Hepatic stellate cell (primary cell): ENCODE data around the gene CAMK2D.

ENCODE experiments used
- DNase-seq: peaks from one replicate; pipeline ENCODE4 v3.0.0; 2011; ENCODE audit warnings: low spot score

CAMK2D gene

DNA sequence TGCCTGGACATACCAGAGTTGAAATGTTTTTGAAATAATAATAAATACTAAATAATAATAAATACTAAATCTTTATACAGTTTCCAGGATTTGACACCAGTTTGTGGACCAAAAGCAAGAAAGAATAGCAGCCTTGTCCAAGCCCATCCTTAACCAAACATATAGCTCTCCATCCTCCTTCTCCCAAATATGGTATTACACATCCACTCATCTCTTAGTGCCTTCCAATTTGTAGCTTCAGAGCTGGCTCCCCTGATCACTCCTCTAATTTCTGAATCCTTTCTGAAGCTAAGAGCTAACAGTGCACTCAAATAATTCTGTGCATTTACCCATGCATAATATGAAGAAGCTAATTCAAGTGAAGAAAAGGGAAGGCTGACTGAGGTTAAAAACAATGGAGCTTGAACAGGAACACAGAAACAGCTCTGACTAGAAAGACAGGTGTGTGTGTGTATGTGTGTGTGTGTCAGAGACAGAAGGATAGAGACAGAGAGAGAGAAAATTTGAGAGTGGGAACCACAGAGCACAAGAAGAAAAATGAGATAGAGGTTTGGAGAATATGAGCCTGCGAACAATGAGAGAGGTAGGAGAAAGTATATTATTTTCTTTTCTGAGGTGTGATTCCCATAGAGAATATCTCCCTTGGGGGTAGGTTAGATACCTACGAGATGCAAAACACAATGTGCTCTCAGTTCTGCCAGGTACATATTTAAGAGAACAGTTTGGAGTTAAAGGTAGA, 123.5 kb downstream of the CAMK2D start:
- DNase-seq = no peak

DNA sequence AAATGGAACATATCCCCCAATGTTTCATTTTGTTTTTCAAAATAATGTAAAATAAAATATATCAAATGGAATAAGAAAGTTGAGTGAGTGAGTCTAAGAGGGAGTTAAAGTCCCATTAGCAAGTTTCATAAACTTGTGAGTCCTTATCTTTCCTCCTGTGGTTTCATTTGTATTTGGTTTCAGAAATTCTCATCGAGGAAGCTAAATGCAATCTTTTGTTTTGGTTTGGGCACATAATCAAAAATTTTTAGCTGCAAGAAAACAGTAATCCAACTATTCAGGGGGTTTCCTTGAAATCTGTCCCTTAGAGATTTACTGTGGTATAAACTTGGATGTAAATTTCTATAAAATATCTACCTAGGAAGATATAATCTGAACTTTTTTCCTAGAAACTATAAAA, 124.2 kb downstream of the CAMK2D start:
- DNase-seq = no peak

DNA sequence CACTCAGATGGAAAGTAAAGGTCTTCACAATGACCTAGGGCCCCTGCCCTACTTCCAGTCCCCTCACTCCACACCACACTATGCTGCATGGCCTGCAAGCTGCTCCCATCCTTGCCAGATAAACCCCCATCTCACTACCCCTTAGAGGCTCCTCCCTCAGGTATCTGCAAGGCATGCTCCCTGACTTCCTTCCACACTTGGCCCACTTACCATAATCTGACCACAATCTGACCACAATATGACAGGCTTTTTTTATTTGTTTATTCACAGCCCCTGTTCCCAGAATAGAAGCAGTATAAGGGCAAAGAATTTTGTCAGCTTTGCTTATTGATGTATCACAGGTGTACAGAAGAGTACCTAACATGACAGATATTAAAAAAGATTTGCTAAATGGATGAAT, 124.7 kb downstream of the CAMK2D start:
- peak; percentile 5 for DNase-seq

DNA sequence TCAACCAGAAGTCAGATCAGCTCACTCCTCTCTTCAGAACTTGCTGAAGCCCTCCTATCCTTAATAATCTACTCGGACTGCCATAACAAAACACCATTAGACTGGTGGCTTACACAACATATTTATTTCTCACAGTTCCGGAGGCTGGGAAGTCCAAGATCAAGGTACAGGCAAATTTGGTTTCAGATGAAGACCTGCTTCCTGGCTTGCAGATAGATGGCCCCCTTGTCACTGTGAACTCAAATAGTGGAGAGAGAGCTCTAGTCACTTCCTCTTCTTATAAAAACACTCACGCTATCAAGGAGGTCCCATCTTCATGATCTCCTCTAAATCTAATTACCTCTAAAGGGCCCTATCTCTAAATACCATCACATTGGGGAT, 125.1 kb downstream of the CAMK2D start:
- no peak for DNase-seq

DNA sequence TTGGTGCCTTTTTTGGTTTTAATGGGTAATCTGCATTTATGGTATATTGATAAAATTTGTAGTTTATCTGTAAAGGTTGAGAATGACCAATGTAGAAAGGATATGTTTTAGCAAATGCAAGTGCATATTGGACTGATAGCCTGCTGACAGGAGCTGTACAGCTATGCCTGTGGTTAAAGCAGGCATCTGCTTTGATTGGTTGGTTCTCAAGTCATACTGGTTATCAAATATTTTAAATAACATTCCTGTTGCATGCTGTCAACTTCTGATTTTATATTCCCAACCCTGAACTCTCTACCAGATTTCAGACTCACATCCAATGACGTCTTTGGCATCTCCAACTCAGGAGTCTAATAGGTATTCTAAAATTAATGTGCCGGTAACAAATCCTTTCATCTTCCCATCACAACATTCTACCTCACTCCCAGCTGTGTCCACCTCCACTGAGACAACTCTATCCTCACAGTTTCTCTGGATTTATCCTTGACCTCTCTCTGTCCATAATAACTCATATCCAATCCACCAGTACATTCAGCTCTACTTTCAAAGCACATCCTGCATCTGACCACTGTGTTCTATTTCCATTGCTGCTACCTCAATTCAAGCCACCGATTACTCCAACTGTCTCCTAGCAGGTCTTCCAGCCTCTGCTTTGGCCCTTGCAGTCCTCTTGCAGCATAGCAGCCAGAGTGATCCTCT, 125.7 kb downstream of the CAMK2D start:
- DNase-seq = peak; percentile 53

DNA sequence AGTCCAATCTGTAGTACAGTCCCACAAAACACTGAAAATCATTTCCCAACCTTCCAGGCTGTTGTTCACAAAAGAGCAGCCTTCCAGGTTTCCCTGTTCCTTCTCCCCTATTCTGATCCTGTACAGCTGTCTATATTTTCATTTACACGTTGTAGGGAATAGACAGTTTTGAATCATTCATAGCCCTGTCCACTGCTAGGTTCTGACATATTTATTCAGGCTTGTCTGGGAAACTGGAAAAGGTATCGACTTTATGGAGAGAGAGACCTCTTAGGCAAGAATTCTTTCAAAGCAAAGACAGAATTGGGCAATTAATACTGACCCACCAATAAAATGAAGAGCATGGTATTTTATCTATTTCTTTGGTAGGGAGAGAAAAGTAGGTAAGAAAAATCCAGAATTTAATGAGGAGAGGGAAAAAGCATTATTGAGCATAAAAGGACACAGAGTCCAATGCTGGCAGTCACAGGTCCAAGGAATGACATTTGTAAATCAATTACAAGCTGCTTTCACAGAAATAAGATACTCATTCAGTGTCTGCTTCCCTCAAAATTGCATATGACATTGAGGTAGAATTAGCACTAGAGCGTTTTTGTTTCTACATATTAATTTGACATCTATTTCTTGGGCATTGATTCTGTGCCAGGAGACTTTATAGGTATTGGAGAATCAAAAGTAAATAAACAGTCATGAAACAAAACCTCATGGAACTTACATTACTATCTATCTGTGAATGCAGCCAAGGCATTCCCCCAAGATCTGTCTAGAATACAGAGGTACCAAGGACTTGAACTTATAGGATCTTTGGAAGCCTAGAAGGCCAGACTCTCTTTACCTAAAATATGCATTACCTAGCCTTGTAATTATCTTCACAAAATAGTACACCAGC, 127.2 kb downstream of the CAMK2D start:
- DNase-seq = no peak

DNA sequence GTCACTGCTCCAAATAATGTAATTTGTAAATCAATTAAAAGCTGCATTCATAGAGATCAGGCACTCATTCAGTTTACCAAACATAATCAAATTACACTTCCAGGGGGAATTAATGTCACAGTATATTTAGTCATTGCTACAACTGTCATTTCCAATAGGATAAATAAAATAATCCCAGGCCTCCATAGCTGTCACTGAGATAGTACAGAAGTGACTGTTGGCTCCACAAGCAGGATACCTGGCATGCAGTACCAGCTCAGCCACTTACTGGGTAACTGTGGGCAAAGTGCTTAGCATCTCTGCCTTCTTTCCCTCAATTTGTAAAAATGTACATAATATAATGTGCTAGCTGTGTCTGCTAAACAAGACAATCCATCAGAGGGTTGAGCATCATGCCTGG, 128.1 kb downstream of the CAMK2D start:
- no peak for DNase-seq

DNA sequence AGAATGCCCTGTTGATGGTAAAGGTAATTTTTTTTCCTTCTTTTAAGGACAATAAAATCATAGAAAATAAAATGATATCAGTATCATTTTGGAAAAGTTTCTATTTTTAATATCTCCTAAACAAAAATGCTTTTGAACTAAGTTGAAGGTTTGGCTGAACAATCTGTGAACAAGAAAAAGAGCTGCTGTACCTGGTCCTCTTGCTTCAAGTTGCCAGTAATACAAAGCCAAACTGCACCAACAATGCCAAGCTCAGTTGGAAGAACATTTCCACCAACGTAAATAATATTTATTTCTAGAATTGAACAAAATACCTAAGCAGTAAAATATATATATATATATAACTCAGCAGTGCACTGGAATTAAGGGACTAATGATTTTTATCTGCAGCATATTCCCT, 132.8 kb downstream of the CAMK2D start:
- no peak for DNase-seq

DNA sequence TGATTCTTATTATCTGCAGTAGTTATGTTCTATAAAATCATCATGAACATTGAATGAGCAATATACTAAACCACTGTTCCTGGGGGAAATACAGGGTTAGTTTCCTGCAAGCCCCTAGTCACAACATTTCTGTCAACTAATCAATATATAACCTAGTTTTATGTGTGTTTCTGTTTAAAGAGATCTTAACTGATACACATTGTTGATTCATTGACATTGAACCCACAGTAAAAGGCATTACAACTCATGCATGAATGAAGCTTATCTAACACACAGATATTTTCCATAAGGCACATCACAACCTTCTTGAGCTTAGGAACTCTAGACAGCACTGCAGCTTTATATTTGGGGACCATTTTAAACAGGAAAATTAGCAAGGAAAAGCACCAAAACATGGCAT, 134.2 kb downstream of the CAMK2D start:
- no peak for DNase-seq

DNA sequence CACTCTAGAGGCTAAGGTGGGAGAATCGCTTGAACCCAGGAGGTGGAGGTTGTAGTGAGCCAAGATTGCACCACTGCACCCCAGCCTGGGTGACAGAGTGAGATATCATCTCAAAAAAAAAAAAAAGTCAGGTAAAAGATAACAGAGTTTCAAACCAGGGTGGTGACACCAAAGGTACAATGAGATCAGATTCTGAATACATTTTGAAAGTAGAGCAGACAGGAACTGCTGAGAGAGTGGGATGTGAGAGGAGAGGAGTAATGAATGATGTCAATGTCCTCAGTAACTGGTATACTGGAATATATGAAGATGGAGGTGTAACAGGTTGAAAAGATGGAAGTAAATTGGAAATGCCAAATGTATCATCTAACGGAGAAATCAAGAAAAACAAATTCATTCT, 135.6 kb downstream of the CAMK2D start:
- DNase-seq = no peak

DNA sequence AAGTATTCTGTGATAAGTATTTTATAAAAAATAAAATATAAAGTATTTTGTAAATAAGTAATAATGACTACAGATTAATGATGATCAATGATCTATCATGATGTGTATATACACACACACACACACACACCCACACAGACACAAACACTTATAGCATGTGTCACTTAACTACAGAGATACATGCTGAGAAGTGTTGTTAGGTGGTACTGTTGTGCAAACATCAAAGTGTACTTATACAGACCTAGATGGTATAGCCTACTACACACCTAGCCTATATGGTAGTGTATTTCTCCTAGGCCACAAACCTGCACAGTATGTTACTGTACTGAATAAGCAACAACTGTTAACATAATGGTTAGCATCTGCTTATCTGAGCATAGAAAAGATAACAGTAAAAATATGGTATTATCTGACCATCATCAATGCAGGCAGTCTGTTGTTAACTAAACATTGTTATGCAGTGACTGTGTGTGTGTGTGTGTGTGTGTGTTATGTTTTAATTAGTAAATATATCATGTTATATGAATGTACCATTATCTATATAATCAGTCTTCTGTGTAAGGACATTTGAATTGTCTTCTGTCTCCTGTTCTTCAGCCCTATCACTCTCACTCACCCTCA, 138.2 kb downstream of the CAMK2D start:
- DNase-seq = no peak

DNA sequence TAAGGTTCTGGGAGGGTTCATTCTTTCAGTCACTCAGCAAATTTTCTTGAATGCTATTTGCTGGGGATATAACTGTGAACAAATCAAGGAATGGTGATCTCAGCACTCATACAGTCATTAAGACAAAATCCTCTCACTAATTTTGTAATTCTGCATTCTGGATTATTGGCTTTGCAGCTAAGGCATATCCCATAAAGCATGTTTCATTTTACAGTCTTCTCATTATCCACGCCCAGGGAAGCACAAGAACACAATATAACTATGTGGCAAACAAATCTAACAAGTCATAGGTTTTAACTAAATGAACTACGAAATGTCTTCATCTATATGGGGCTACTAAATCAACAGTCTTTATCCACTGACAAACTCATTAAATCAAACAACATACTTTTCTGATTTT, 139.9 kb downstream of the CAMK2D start:
- no peak for DNase-seq

DNA sequence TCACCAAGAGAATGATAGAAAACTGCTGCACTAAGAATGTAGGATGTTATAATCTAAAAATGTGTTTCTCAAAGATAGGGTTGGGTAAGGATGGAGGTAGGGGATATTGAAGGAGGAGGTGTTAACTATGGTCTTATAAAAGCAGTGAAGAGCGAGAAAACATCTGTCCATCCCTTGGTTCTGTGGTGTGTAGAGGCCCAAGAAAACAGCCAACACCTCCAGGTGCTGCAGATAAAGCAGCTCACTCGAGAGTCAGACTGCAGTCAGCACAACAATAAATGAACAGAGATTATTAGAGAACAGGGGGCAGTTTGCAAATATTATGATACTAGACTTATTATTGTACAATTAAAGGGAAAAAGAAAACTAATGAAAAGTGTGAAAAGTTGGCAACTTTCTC, 141.5 kb downstream of the CAMK2D start:
- no peak for DNase-seq

DNA sequence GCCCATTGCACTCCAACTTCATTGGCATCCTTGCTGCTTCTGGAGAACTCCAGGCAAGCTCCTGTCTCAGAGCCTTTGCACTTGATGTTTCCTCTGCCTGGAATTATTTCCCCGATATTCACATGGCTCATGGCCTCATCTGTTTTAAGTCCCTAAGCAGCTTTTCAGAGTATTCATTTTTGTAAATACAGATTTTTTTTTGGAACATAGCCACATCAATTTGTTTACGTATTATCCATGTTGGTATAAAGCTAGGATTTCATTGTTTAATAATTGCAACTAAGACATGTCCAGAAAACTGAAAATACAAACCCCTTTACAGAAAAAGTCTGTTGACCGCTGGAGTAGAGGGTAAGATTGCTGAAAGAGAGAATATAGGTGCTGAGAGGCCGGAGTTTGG, 142.0 kb downstream of the CAMK2D start:
- DNase-seq = no peak

DNA sequence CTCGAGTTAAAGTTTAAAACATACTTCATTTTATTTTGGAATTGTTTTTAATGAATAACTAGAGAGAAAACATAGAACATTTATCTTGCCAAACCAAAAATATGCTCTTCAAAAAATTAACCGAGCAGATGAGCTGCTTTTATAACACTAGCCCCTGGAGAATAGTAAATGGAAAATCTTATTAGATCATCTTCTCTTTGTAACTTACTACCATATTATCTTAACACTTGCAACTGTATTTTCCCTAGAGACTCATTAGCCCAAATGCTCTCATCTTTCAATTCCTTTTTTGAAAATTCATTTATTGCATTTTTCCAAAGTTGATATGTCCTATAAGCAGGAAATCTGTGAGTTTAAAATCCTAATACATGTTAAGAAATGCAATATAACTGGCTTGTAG, 143.3 kb downstream of the CAMK2D start:
- DNase-seq = no peak

DNA sequence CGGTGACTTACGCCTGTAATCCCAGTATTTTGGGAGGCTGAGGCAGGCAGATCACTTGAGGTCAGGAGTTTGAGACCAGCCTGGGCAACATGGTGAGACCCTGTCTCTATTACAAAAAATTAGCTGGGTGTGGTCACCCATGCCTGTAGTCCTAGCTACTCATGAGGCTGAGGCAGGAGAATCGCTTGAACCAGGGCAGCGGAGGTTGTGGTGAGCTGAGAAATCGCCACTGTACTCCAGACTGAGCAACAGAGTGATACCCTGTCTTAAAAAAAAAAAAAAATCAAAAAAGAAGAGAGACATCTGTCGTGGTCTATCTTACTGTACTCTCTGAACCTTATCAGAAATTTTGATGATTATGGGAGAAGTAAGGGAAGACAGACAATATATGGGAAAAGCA, 144.3 kb downstream of the CAMK2D start:
- no peak for DNase-seq

DNA sequence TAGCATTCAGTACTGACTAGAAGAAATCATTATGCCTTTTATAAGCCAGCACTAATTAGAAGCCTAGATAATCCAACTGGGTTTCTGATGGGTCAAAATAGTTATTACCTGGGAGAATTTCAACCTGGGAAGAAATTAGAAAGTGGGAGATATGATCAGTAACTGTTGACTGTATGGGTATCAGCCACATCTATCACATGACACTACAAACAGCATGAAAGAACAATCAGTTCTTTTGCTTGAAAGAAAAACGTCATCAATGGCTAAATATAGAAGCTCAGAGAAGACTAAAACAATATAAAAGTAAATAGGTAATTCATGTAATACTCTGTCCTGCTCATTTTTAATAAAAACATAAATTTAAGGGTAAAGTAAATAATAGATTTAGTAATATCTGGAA, 145.1 kb downstream of the CAMK2D start:
- no peak for DNase-seq

DNA sequence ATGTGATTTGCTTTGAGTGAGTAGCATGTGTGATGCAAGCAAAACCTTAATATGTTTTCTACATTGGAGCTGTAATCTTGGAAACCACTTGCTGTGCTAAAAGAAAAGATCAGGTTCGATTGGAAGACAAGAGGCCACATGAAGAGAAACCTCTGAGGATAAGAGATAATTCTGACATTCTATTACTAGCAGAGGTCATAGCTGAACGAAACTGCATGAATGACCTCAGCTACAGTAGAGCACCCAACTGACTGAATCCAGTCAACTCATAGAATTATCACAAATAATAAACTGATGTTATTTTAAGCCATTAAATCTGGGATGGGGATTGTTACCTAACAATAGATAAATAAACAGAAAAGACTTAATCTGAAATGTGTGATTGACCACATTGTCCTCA, 147.1 kb downstream of the CAMK2D start:
- no peak for DNase-seq

DNA sequence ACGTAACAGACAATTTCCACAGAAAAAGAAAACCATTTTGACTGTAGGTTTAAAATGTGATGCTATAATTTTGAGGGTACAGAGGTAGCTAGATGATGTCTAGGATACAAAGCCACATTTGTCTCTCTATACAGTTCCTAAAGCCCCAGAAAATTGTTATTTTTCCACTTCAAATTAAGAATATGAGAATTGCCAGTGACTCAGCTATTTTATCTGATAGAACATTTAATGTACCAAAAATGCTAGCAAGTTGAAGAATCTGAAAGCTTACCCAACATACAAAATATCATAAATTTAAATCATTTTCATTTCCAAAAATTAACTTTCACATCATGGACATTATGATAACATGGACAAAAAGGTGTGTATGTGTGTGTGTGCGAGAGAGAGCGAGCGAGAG, 148.0 kb downstream of the CAMK2D start:
- DNase-seq = no peak

DNA sequence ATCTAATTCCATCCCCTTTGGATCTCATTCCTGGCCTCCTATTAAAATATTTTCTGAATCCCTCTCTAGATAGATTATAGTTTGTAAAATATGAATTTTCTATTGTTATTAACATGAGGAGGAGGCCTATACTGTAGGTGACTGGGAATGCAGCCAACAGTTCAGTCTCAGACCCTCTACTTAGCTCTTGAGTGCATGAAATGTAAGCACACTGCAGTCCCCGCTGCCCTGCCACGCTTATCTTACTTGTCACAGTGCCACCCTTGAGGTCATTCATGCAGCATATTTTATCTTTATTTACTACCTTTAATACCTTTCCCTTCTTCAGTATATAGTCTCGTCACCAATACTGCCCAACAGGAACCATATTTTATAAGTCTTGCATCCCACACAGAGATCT, 151.0 kb downstream of the CAMK2D start:
- DNase-seq = no peak

DNA sequence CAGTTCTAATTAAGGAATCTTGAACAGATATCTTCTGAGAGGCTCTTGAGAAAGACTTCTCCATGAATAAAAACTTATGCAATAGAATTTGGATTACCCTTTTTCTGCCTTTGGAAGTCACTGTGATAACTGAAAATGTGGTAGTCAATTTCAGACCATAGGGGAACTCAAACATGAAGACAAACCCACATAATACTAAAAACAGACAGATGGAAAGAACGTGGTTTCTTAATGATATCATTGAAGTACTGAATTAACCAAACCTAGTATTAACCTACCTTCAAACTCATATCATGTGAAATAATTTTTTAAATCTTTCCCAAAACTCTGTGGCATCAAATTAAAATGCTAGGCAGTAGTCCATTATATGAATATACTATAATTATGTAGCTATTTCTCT, 153.5 kb downstream of the CAMK2D start:
- DNase-seq = no peak

DNA sequence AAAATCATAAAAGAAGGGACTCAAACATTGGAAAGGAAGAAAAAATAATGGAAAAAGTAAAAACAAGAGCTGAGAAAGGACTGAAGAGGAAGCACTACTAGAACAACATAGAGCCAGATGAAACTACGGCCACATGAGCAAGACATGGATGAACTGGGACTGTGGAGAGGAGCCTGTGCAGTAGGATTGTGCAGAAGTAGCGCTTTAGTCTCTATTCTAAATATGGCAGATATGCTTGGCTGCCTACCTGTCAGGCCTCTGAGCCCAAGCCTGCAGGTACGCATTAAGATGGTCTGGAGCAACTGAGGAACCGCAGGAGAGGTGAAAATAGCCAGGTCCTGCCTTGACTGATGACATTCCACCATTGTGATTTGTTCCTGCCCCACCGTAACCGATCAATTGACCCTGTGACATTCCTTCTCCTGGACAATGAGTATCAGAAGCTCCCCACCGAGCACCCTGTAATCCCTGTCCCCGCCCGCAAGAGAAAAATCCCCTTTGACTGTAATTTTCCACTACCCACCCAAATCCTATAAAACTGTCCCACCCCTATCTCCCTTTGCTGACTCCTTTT, 154.3 kb downstream of the CAMK2D start:
- no peak for DNase-seq
